Fibroblast of the aortic adventitia (primary cell): Measurements from ENCODE around the gene ARHGAP6. TPM values are rescaled to one million over a fixed set of nuclear protein-coding genes. Genes with fewer than 3 reads are reported as not detected.

Experiments
- DNase-seq: peaks from one replicate; pipeline ENCODE4 v3.0.0-alpha.2; 2010; ENCODE audit warnings: low read depth
- H3K4me3 ChIP-seq: 2 replicates; pipeline ENCODE4 v1.5.1; 2011; ENCODE audit warnings: low read depth, mild to moderate bottlenecking, control low read depth, low read length, moderate library complexity
- total RNA-seq: library from RNA; depleted of rRNA; stranded (reverse); fragments of >200 nt; gene quantifications from 2 replicates; pipeline ENCODE4 v1.2.3, GENCODE V29; 2012; ENCODE audit warnings: low replicate concordance
- TF ChIP-seq, protein P1 (sequence below): IDR thresholded peaks from 2 replicates; pipeline ENCODE4 v1.5.1; 2011; ENCODE audit warnings: mild to moderate bottlenecking, low read length, control low read depth, inconsistent platforms; ENCODE audit not compliant: insufficient read depth

The ARHGAP6 gene
- total RNA-seq, 1 donor = 16.9 TPM

GRCh38 chrX:11698702-11699101 lies 33.0 kb upstream of the ARHGAP6 start:
- TF ChIP-seq, protein P1, sequence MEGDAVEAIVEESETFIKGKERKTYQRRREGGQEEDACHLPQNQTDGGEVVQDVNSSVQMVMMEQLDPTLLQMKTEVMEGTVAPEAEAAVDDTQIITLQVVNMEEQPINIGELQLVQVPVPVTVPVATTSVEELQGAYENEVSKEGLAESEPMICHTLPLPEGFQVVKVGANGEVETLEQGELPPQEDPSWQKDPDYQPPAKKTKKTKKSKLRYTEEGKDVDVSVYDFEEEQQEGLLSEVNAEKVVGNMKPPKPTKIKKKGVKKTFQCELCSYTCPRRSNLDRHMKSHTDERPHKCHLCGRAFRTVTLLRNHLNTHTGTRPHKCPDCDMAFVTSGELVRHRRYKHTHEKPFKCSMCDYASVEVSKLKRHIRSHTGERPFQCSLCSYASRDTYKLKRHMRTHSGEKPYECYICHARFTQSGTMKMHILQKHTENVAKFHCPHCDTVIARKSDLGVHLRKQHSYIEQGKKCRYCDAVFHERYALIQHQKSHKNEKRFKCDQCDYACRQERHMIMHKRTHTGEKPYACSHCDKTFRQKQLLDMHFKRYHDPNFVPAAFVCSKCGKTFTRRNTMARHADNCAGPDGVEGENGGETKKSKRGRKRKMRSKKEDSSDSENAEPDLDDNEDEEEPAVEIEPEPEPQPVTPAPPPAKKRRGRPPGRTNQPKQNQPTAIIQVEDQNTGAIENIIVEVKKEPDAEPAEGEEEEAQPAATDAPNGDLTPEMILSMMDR = no peak
- no peak overlapping the region for H3K4me3 ChIP-seq
- DNase-seq = peak; percentile 63

DNA sequence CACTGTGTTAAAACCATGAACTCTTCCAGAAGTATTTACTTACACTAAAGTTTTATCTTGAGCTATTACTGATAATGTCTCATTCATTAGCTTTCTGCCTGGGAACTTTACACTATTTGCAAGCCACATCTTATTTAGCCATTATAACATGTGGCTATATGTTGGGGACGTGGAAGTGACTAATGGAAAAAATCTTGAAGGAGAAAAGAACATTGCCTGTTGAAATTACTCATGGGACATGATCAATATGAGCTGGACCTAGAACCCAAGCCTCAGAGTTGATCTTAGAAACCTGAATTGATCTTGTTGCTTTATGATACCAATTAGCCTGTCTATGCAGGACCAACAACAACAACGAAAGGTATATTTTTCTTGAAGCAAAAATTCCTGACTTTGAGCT lies 22.5 kb upstream of the ARHGAP6 start:
- no peak overlapping the region for H3K4me3 ChIP-seq
- TF ChIP-seq, protein P1 = no peak
- DNase-seq = no peak

DNA sequence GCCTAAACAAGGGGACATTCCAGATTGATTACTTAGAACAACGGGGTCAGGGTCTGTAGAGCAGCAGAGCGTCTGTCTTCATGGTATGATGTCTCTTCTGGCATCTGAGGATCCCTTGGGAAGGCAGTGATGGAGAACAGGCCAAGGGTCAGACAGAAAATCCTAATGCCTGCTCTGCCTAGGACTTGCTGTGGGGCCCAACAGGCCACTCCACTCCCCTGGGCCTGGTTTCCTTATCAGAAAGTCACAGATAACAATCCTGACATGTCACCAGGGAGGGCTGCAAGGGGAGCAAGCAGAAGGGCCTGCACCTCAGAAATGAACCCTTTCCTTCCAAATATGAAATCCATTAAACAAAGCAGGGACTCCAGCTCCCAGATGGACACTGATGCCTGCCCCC lies 21.4 kb upstream of the ARHGAP6 start:
- H3K4me3 ChIP-seq = no peak overlapping the region
- TF ChIP-seq, protein P1 = no peak
- no peak for DNase-seq

DNA sequence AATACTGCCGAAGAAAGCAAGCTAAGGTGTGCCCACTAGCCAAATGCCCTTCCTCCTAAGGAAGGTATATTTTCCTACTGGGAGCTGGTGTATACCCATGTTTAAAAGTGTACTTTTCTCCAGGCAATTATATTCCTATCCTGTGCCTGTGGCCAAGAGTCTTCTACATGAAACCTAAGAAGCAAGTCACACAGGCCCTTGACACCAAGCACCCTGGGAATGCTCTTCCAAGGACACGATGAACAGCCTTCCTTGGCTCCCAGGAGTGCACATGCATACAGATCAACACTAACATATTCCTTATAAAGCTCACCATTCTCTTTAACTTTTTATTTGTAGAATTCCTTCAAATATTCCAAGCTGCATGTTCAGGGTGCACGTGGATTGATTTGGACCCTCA lies 17.3 kb upstream of the ARHGAP6 start:
- no peak overlapping the region for H3K4me3 ChIP-seq
- no peak for DNase-seq
- TF ChIP-seq, protein P1 = no peak

GRCh38 chrX:11678158-11678557 lies 12.4 kb upstream of the ARHGAP6 start:
- H3K4me3 ChIP-seq = no peak overlapping the region
- TF ChIP-seq, protein P1 = peak; percentile 55
- no peak for DNase-seq

DNA sequence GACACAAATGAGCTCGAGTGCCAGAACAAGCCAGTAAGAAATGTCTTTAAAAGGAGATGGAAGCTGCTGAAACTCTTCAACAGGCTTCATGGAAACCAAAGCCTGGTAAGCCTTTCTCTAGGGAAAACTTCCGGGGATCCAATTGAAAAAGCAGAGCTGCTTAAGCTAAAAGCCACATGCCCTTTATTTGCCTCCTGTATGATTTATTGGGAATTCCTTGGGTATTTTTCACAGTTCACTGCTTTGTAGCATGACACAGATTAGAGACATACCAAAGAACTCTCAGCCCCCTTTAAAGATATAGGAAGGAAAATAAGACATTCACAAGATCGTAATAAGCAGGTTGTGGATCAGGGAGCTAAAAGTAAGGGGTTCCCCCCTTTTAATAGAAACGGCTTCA lies 6.5 kb upstream of the ARHGAP6 start:
- DNase-seq = no peak
- H3K4me3 ChIP-seq = no peak overlapping the region
- TF ChIP-seq, protein P1 = no peak

DNA sequence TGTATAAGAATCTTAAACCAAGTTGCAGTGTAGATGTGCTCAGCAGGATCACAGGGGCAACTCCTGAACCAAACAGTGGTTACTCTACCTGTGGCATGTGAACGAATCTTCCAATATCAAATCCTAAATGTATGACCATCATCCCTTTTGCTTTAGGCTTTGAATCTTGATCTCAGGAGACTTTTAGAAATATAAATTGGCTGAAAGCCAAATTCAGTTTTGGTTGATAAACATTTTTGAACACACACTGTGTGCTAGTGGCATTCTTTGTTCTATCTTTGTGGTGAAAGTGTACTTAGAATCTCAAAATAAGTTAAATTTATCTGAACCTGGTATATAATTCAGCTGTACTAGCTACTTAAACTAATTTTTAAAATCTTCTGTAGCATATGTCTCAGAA lies 4.6 kb upstream of the ARHGAP6 start:
- no peak overlapping the region for H3K4me3 ChIP-seq
- TF ChIP-seq, protein P1 = no peak
- no peak for DNase-seq
